DOHH2 (cell line): ENCODE results near the gene FOXO6.

Experiments
- H3F3A ChIP-seq: fragments of 200-600 bp; sonication (generic), shearing (Covaris generic); 2 replicates; pipeline ENCODE4 v1.6.0; 2016; ENCODE audit warnings: antibody characterized with exemption, mild to moderate bottlenecking; ENCODE audit not compliant: control insufficient read depth, insufficient read depth
- H3K27ac ChIP-seq: fragments of 200-600 bp; sonication (generic); 2 replicates; pipeline ENCODE4 v1.5.1; 2014; ENCODE audit warnings: low read depth, mild to moderate bottlenecking, low read length, moderate library complexity
- H3K27me3 ChIP-seq: fragments of 200-600 bp; sonication (generic); 2 replicates; pipeline ENCODE4 v1.6.1; 2014; ENCODE audit warnings: mild to moderate bottlenecking, low read length, mixed read lengths; ENCODE audit not compliant: control insufficient read depth
- H3K36me3 ChIP-seq: fragments of 200-600 bp; sonication (generic); 2 replicates; pipeline ENCODE4 v1.6.1; 2014; ENCODE audit warnings: mild to moderate bottlenecking, low read length, moderate library complexity, mixed read lengths; ENCODE audit not compliant: control insufficient read depth
- H3K4me1 ChIP-seq: fragments of 200-600 bp; sonication (generic); 2 replicates; pipeline ENCODE4 v1.6.1; 2014; ENCODE audit warnings: mild to moderate bottlenecking, low read length, mixed read lengths; ENCODE audit not compliant: control insufficient read depth
- H3K4me2 ChIP-seq: fragments of 200-600 bp; sonication (generic); 2 replicates; pipeline ENCODE4 v1.6.0; 2014; ENCODE audit warnings: mild to moderate bottlenecking, low read length, moderate library complexity
- H3K4me3 ChIP-seq: fragments of 200-600 bp; sonication (generic); 2 replicates; pipeline ENCODE4 v1.5.1; 2014; ENCODE audit warnings: mild to moderate bottlenecking, low read length, mixed read lengths
- H3K79me2 ChIP-seq: fragments of 200-600 bp; sonication (generic); 2 replicates; pipeline ENCODE4 v1.6.1; 2014; ENCODE audit warnings: mild to moderate bottlenecking, low read length, mixed read lengths; ENCODE audit not compliant: control insufficient read depth
- H3K9me2 ChIP-seq: fragments of 200-600 bp; sonication (generic); replicated peaks from 2 replicates; pipeline ENCODE4 v1.6.1; 2014; ENCODE audit warnings: mild to moderate bottlenecking, low read length, mixed read lengths; ENCODE audit not compliant: control insufficient read depth
- H3K9me3 ChIP-seq: fragments of 200-600 bp; sonication (generic); 2 replicates; pipeline ENCODE4 v1.6.1; 2014; ENCODE audit warnings: antibody characterized with exemption, low read length, mixed read lengths; ENCODE audit not compliant: control insufficient read depth, insufficient read depth
- H4K20me1 ChIP-seq: fragments of 200-600 bp; sonication (generic); 2 replicates; pipeline ENCODE4 v1.6.0; 2014; ENCODE audit warnings: low read depth, mild to moderate bottlenecking, antibody characterized with exemption, low read length, moderate library complexity; ENCODE audit not compliant: control insufficient read depth, insufficient read depth
- CTCF ChIP-seq: fragments of 200-600 bp; sonication (generic); IDR thresholded peaks from one replicate; pipeline ENCODE4 v1.5.1; 2014; ENCODE audit warnings: antibody characterized with exemption, mild to moderate bottlenecking, low read depth, low read length; ENCODE audit not compliant: poor library complexity, severe bottlenecking
- EZH2phosphoT487 ChIP-seq: fragments of 200-600 bp; sonication (generic); IDR thresholded peaks from 2 replicates; pipeline ENCODE4 v1.6.1; 2017; ENCODE audit warnings: borderline replicate concordance, mild to moderate bottlenecking, antibody characterized with exemption, low read length, moderate library complexity, mixed read lengths

Gene FOXO6

GRCh38 chr1:41417746-41418145 is 56.5 kb downstream of the FOXO6 start:
- Histone ChIP-seq H3K4me1 (no peaks in the 10 kb centered on the region), H4K20me1 (0 out of 2 replicates have a peak, but pooled peaks cover 2% of the 10 kb centered on the region), H3K27ac (no peak overlapping the region)

GRCh38 chr1:41418857-41419583 is 57.8 kb downstream of the FOXO6 start:
- TF ChIP-seq EZH2phosphoT487 (no peak), CTCF (no peak)
- no peak overlapping the region for H3K4me2 ChIP-seq
- H4K20me1 ChIP-seq = 0 out of 2 replicates have a peak, but pooled peaks cover 2% of the 10 kb centered on the region
- no peaks in the 10 kb centered on the region for H3K79me2 ChIP-seq
- H3K9me3 ChIP-seq = no peaks in the 10 kb centered on the region
- no peaks in the 10 kb centered on the region for H3K9me2 ChIP-seq
- H3K27ac ChIP-seq = no peak overlapping the region
- no peaks in the 10 kb centered on the region for H3K27me3 ChIP-seq
- H3K4me3 ChIP-seq = no peak overlapping the region
- H3K4me1 ChIP-seq = no peaks in the 10 kb centered on the region
- H3K36me3 ChIP-seq = no peaks in the 10 kb centered on the region
- no peaks in the 10 kb centered on the region for H3F3A ChIP-seq

More at GRCh38 chr1:41417746-41418145, 56.5 kb downstream of the FOXO6 start:
- TF ChIP-seq EZH2phosphoT487 (no peak), CTCF (no peak)
- Histone ChIP-seq H3K36me3 (no peaks in the 10 kb centered on the region), H3K4me2 (no peak overlapping the region), H3K27me3 (no peaks in the 10 kb centered on the region), H3K4me3 (no peak overlapping the region), H3K9me2 (no peaks in the 10 kb centered on the region), H3K79me2 (no peaks in the 10 kb centered on the region), H3F3A (no peaks in the 10 kb centered on the region), H3K9me3 (no peaks in the 10 kb centered on the region)

- no peaks in the 10 kb centered on the region for H3K36me3 ChIP-seq
- no peak for TF ChIP-seq CTCF
- no peak for TF ChIP-seq EZH2phosphoT487
- 0 out of 2 replicates have a peak, but pooled peaks cover 2% of the 10 kb centered on the region for H4K20me1 ChIP-seq
- no peak overlapping the region for H3K4me3 ChIP-seq
- H3K4me1 ChIP-seq = no peaks in the 10 kb centered on the region
- H3K4me2 ChIP-seq = no peak overlapping the region
- no peaks in the 10 kb centered on the region for H3K9me2 ChIP-seq
- no peaks in the 10 kb centered on the region for H3K27me3 ChIP-seq
- H3K27ac ChIP-seq = no peak overlapping the region
- H3F3A ChIP-seq = no peaks in the 10 kb centered on the region
- no peaks in the 10 kb centered on the region for H3K79me2 ChIP-seq
- H3K9me3 ChIP-seq = no peaks in the 10 kb centered on the region
Observed at GRCh38 chr1:41419584-41420295, 58.5 kb downstream of the FOXO6 start.
